Liver (tissue), 9 donors: Measurements from ENCODE around the gene DRAP1. TPM values are rescaled to one million over a fixed set of nuclear protein-coding genes. Genes with fewer than 3 reads are reported as not detected.
A peak's percentile ranks its signal among the peaks of the same experiment; 100 is the strongest.

Experiments used
- DNase-seq: peaks from one replicate; pipeline ENCODE4 v3.0.0-alpha.2; 2017; ENCODE audit warnings: low spot score
- H3K27ac ChIP-seq, 2 donors: one replicate each; pipeline ENCODE4 v1.7.0; 2013; ENCODE audit warnings: inconsistent platforms in 2 of 2, low read length in 2 of 2, control low read depth in 1 of 2, low read depth in 1 of 2, mild to moderate bottlenecking in 1 of 2
- H3K27me3 ChIP-seq, 4 donors: one replicate each; pipeline versions ENCODE4 v1.6.1 to v1.7.0; 2013; ENCODE audit warnings: low read length in 3 of 4, inconsistent platforms in 1 of 4, mild to moderate bottlenecking in 1 of 4, moderate library complexity in 1 of 4; ENCODE audit not compliant: control insufficient read depth in 4 of 4, insufficient read depth in 4 of 4
- H3K36me3 ChIP-seq, 4 donors: one replicate each; pipeline versions ENCODE4 v1.6.1 to v1.7.0; 2013; ENCODE audit warnings: low read length in 3 of 4, mild to moderate bottlenecking in 3 of 4, low read depth in 1 of 4, moderate library complexity in 1 of 4; ENCODE audit not compliant: control insufficient read depth in 4 of 4, insufficient read depth in 3 of 4
- H3K4me1 ChIP-seq, 4 donors: one replicate each; pipeline versions ENCODE4 v1.6.1 to v1.7.0; 2013; ENCODE audit warnings: low read length in 3 of 4, mild to moderate bottlenecking in 3 of 4, moderate library complexity in 1 of 4; ENCODE audit not compliant: control insufficient read depth in 4 of 4, insufficient read depth in 4 of 4
- H3K4me3 ChIP-seq, 3 donors: one replicate each; pipeline versions ENCODE4 v1.6.1 to v1.7.0; 2013; ENCODE audit warnings: low read length in 3 of 3, control low read depth in 1 of 3, low read depth in 1 of 3, mild to moderate bottlenecking in 1 of 3
- H3K9ac ChIP-seq, 2 donors: one replicate each; pipeline ENCODE4 v1.7.0; 2013; ENCODE audit warnings: low read length in 2 of 2, mild to moderate bottlenecking in 2 of 2, moderate library complexity in 2 of 2, control low read depth in 1 of 2, low read depth in 1 of 2
- H3K9me3 ChIP-seq, 4 donors: one replicate each; pipeline versions ENCODE4 v1.6.1 to v1.7.0; 2013; ENCODE audit warnings: low read length in 3 of 4; ENCODE audit not compliant: control insufficient read depth in 4 of 4
- ATF3 ChIP-seq: IDR thresholded peaks from 2 replicates; pipeline ENCODE4 v1.6.1; 2016; ENCODE audit warnings: antibody characterized with exemption
- CTCF ChIP-seq: fragments of 150-350 bp; IDR thresholded peaks from 2 replicates; pipeline ENCODE4 v1.5.1; 2017; ENCODE audit warnings: improper control_type of control experiment, low read depth, low read length; ENCODE audit not compliant: missing input control
- FOXA1 ChIP-seq: IDR thresholded peaks from 2 replicates; pipeline ENCODE4 v1.6.1; 2016; ENCODE audit warnings: antibody characterized with exemption
- GABPA ChIP-seq, 2 donors: IDR thresholded peaks in 1 of 2; conservative IDR thresholded peaks in 1 of 2; 2 replicates each; pipeline ENCODE4 v1.6.1; 2016; ENCODE audit warnings: antibody characterized with exemption in 2 of 2, mild to moderate bottlenecking in 1 of 2, moderate library complexity in 1 of 2
- MAX ChIP-seq: IDR thresholded peaks from 2 replicates; pipeline ENCODE4 v1.6.1; 2016; ENCODE audit warnings: antibody characterized with exemption
- NR2F2 ChIP-seq: IDR thresholded peaks from 2 replicates; pipeline ENCODE4 v1.6.1; 2016; ENCODE audit warnings: antibody characterized with exemption
- REST ChIP-seq: IDR thresholded peaks from 2 replicates; pipeline ENCODE4 v1.6.1; 2016; ENCODE audit warnings: antibody characterized with exemption, mild to moderate bottlenecking
- WGBS: extraction: QIAGEN DNeasy Blood & Tissue Kit; methylation state at CpG from one replicate; pipeline ENCODE4 v1.1.7; 2013; 5-methylcytosine and 5-hydroxymethylcytosine counted together
- polyA plus RNA-seq, 2 donors: library from polyadenylated mRNA; stranded (reverse) in 1 of 2; unstranded in 1 of 2; fragments of 200-250 nt in 1 of 2; fragments of >200 nt in 1 of 2; fragmentation: Nextera tagmentation in 1 of 2; extraction: Ambion mirVana in 1 of 2; gene quantifications; one replicate each; pipeline versions ENCODE4 v1.2.1 to v1.2.3, GENCODE V29; 2013 to 2015
- total RNA-seq, 2 donors: library from RNA; depleted of rRNA; stranded (reverse); fragments of >200 nt; gene quantifications; one replicate each; pipeline ENCODE4 v1.2.3, GENCODE V29; 2014
- donor health status: healthy.
- donor health status: healthy.
- donor health status: healthy.
- donor health status: healthy.
- donor health status: healthy.

DRAP1 gene
- total and polyA plus RNA-seq, 4 donors = 18.1 to 57.3 (median 42.3) TPM

- no peak for TF ChIP-seq GABPA (IDR thresholded peaks at IDR 0.05 in 1 of 2, conservative IDR thresholded peaks at IDR 0.05 in 1 of 2)
- no peak for TF ChIP-seq REST
- TF ChIP-seq NR2F2 = no peak
- no peak for TF ChIP-seq CTCF
- TF ChIP-seq MAX = no peak
- no peak for TF ChIP-seq ATF3
- Histone ChIP-seq H3K9ac (no peak overlapping the region), H3K36me3 (peaks cover 0 to 9% (median 4%) of the 10 kb centered on the region in 4 donors), H3K27me3 (no peaks in the 10 kb centered on the region), H3K9me3 (no peaks in the 10 kb centered on the region), H3K4me1 (peaks cover 3 to 8% (median 4%) of the 10 kb centered on the region in 4 donors), H3K27ac (no peak overlapping the region), H3K4me3 (no peak overlapping the region)
- DNase-seq = no peak
- WGBS = 60% methylated on average over 2 of the region's 2 CpGs
Measured at GRCh38 chr11:65925397-65925796, 6.2 kb downstream of the DRAP1 start.

GRCh38 chr11:65927904-65928397 lies 8.7 kb downstream of the DRAP1 start:
- DNase-seq = peak; percentile 51
- peak overlapping the region; percentile 6 to 36 for H3K27ac ChIP-seq

More at GRCh38 chr11:65927904-65928397, 8.7 kb downstream of the DRAP1 start:
- peaks cover 0 to 4% (median under 1%) of the 10 kb centered on the region in 4 donors for H3K36me3 ChIP-seq
- H3K4me3 ChIP-seq = no peak overlapping the region
- TF ChIP-seq MAX (no peak), GABPA (IDR thresholded peaks at IDR 0.05 in 1 of 2, conservative IDR thresholded peaks at IDR 0.05 in 1 of 2) (no peak), FOXA1 (no peak), CTCF (no peak)
- 37% methylated on average over 9 of the region's 9 CpGs for WGBS
- H3K9ac ChIP-seq = no peak overlapping the region
- H3K4me1 ChIP-seq = peaks cover 0 to 3% (median 1%) of the 10 kb centered on the region in 4 donors
- H3K27me3 ChIP-seq = no peaks in the 10 kb centered on the region
- no peaks in the 10 kb centered on the region for H3K9me3 ChIP-seq
